Lung (tissue), 12 donors: ENCODE measurements around the gene TENT5C. TPM values are rescaled to one million over a fixed set of nuclear protein-coding genes. Genes with fewer than 3 reads are reported as not detected.

ENCODE experiments used
- ATAC-seq: fragments of 200-7000 bp; cut with Tn5 transposase; one replicate; pipeline ENCODE4 v1.9.1; 2020; ENCODE audit warnings: moderate number of reproducible peaks; ENCODE audit not compliant: insufficient read depth, low FRiP score
- DNase-seq, 3 donors: peaks; one replicate each; pipeline ENCODE4 v3.0.0-alpha.2; 2013 to 2017
- H3K27ac ChIP-seq, 2 donors: one replicate each; pipeline ENCODE4 v1.5.1; 2013; ENCODE audit warnings: mild to moderate bottlenecking in 2 of 2, moderate library complexity in 2 of 2, control low read depth in 1 of 2, inconsistent platforms in 1 of 2, low read depth in 1 of 2, low read length in 1 of 2
- H3K27me3 ChIP-seq, 3 donors: one replicate each; pipeline ENCODE4 v1.5.1; 2013; ENCODE audit warnings: low read length in 2 of 3; ENCODE audit not compliant: control insufficient read depth in 3 of 3, insufficient read depth in 3 of 3
- H3K36me3 ChIP-seq, 4 donors: one replicate each; pipeline ENCODE4 v1.5.1; 2013; ENCODE audit warnings: low read length in 4 of 4, mild to moderate bottlenecking in 1 of 4, moderate library complexity in 1 of 4; ENCODE audit not compliant: control insufficient read depth in 4 of 4, insufficient read depth in 4 of 4
- H3K4me1 ChIP-seq, 5 donors: one replicate each; pipeline ENCODE4 v1.5.1; 2013; ENCODE audit warnings: low read length in 5 of 5, mild to moderate bottlenecking in 2 of 5, moderate library complexity in 1 of 5; ENCODE audit not compliant: control insufficient read depth in 5 of 5, insufficient read depth in 5 of 5
- H3K4me3 ChIP-seq: one replicate; pipeline ENCODE4 v1.5.1; 2013; ENCODE audit warnings: mild to moderate bottlenecking, control low read depth, moderate library complexity
- H3K9ac ChIP-seq, 2 donors: one replicate each; pipeline ENCODE4 v1.5.1; 2013; ENCODE audit warnings: low read length in 2 of 2, control low read depth in 1 of 2; ENCODE audit not compliant: insufficient read depth in 1 of 2
- H3K9me3 ChIP-seq, 4 donors: one replicate each; pipeline ENCODE4 v1.5.1; 2013; ENCODE audit warnings: low read length in 3 of 4, mild to moderate bottlenecking in 1 of 4, moderate library complexity in 1 of 4; ENCODE audit not compliant: control insufficient read depth in 4 of 4, insufficient read depth in 3 of 4
- CTCF ChIP-seq: IDR thresholded peaks from 2 replicates; pipeline ENCODE4 v1.5.1; 2012; ENCODE audit warnings: mild to moderate bottlenecking; ENCODE audit errors: control extremely low read depth, extremely low read depth
- WGBS, 2 donors: extraction: QIAGEN DNeasy Blood & Tissue Kit; methylation state at CpG; one replicate each; pipeline ENCODE4 v1.1.7; 2013; 5-methylcytosine and 5-hydroxymethylcytosine counted together
- polyA plus RNA-seq, 2 donors: library from polyadenylated mRNA; stranded (reverse); fragments of 200-250 nt; gene quantifications; one replicate each; pipeline ENCODE4 v1.2.1, GENCODE V29; 2013
- total RNA-seq, 2 donors: library from RNA; depleted of rRNA in 1 of 2; stranded (reverse); fragments of >200 nt in 1 of 2; gene quantifications; one replicate each; pipeline ENCODE4 v1.2.1, GENCODE V29; 2014 to 2021
- donor health status: control.
- donor health status: control.
- donor health status: Bipolar disorder and iron deficiency.
- donor health status: healthy.
- donor health status: DM: yes; HTN: yes; CAD: no.

TENT5C gene
- total and polyA plus RNA-seq, 4 donors: 2.7 to 39.0 (median 17.5) TPM

GRCh38 chr1:117639741-117640140, 33.9 kb downstream of the TENT5C start:
- ATAC-seq (no peak), DNase-seq (no peak)
- H3K4me3 ChIP-seq: no peak overlapping the region
- H3K27ac ChIP-seq: no peak overlapping the region
- H3K9me3 ChIP-seq: peaks cover 0 to 1% (median 0%) of the 10 kb centered on the region in 4 donors
- H3K4me1 ChIP-seq: no peaks in the 10 kb centered on the region
- H3K36me3 ChIP-seq: no peaks in the 10 kb centered on the region
- no peak for TF ChIP-seq CTCF
- H3K27me3 ChIP-seq: no peaks in the 10 kb centered on the region
- WGBS, 2 donors: 90 to 91% methylated on average over 4 of the region's 4 CpGs
- no peak overlapping the region for H3K9ac ChIP-seq

- DNase-seq (no peak), ATAC-seq (no peak)
- no peaks in the 10 kb centered on the region for H3K27me3 ChIP-seq
- H3K36me3 ChIP-seq: no peaks in the 10 kb centered on the region
- WGBS, 2 donors: 86 to 89% methylated on average over 3 of the region's 3 CpGs
- peaks cover 0 to 1% (median 0%) of the 10 kb centered on the region in 4 donors for H3K9me3 ChIP-seq
- H3K4me3 ChIP-seq: no peak overlapping the region
- no peak overlapping the region for H3K9ac ChIP-seq
- no peak overlapping the region for H3K27ac ChIP-seq
- no peak for TF ChIP-seq CTCF
- peaks cover 0 to 2% (median 0%) of the 10 kb centered on the region in 5 donors for H3K4me1 ChIP-seq
Observed at GRCh38 chr1:117641536-117641935, 35.7 kb downstream of the TENT5C start.

GRCh38 chr1:117642963-117643362, 37.1 kb downstream of the TENT5C start:
- H3K4me1 ChIP-seq: peaks cover 0 to 2% (median 0%) of the 10 kb centered on the region in 5 donors
- H3K36me3 ChIP-seq: no peaks in the 10 kb centered on the region
- ATAC-seq (no peak), DNase-seq (no peak)
- TF ChIP-seq CTCF: no peak
- no peak overlapping the region for H3K9ac ChIP-seq
- no peak overlapping the region for H3K4me3 ChIP-seq
- peaks cover 0 to 1% (median 0%) of the 10 kb centered on the region in 4 donors for H3K9me3 ChIP-seq
- H3K27ac ChIP-seq: no peak overlapping the region
- H3K27me3 ChIP-seq: no peaks in the 10 kb centered on the region
- WGBS, 2 donors: 92 to 95% methylated on average over 4 of the region's 4 CpGs

GRCh38 chr1:117643601-117644000, 37.8 kb downstream of the TENT5C start:
- WGBS, 2 donors: 90 to 91% methylated on average over 2 of the region's 2 CpGs
- Histone ChIP-seq H3K27ac (no peak overlapping the region), H3K9me3 (peaks cover 0 to 1% (median 0%) of the 10 kb centered on the region in 4 donors), H3K27me3 (no peaks in the 10 kb centered on the region), H3K36me3 (no peaks in the 10 kb centered on the region), H3K4me1 (peaks cover 0 to 2% (median 0%) of the 10 kb centered on the region in 5 donors), H3K9ac (no peak overlapping the region), H3K4me3 (no peak overlapping the region)
- DNase-seq (no peak), ATAC-seq (no peak)
- no peak for TF ChIP-seq CTCF
